AG10803 (cell line): ENCODE measurements around the gene SGMS2.

ENCODE experiments used
- DNase-seq: peaks from one replicate; pipeline ENCODE4 v3.0.0; 2010; ENCODE audit warnings: low read depth
- H3K4me3 ChIP-seq: 2 replicates; pipeline ENCODE4 v1.5.1; 2011; ENCODE audit warnings: mild to moderate bottlenecking, low read length, control low read depth
- TF ChIP-seq, protein P1 (sequence below): conservative IDR thresholded peaks from 2 replicates; pipeline ENCODE4 v1.5.1; 2011; ENCODE audit warnings: mild to moderate bottlenecking, low read length, control low read depth, inconsistent platforms

SGMS2 gene

GRCh38 chr4:107854356-107855022 lies 29.8 kb downstream of the SGMS2 start:
- TF ChIP-seq, protein P1, sequence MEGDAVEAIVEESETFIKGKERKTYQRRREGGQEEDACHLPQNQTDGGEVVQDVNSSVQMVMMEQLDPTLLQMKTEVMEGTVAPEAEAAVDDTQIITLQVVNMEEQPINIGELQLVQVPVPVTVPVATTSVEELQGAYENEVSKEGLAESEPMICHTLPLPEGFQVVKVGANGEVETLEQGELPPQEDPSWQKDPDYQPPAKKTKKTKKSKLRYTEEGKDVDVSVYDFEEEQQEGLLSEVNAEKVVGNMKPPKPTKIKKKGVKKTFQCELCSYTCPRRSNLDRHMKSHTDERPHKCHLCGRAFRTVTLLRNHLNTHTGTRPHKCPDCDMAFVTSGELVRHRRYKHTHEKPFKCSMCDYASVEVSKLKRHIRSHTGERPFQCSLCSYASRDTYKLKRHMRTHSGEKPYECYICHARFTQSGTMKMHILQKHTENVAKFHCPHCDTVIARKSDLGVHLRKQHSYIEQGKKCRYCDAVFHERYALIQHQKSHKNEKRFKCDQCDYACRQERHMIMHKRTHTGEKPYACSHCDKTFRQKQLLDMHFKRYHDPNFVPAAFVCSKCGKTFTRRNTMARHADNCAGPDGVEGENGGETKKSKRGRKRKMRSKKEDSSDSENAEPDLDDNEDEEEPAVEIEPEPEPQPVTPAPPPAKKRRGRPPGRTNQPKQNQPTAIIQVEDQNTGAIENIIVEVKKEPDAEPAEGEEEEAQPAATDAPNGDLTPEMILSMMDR, result no peak
- peak; percentile 57 for DNase-seq
- H3K4me3 ChIP-seq, result no peak overlapping the region

DNA sequence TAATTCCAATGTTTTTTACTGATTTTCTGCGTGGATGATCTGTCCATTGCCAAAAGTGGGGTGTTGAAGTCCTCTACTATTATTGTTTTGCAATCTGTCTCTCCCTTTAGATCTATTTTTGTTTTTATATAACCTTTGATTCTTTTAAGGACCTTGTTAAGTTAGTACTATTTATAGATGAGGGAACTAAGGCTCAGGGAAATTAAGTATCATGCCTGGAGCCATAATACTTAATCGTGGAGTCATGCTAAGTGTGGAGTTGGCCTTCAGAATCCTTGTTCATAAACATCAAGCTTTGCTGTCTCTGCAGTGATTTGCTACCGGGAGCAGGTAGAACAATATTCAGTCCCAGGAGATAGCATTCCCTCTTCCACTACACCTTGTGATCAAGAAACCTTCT lies 31.0 kb downstream of the SGMS2 start:
- TF ChIP-seq, protein P1, result no peak
- no peak for DNase-seq
- no peak overlapping the region for H3K4me3 ChIP-seq

- DNase-seq, result no peak
- TF ChIP-seq, protein P1, result no peak
- H3K4me3 ChIP-seq, result no peak overlapping the region
These were observed 32.2 kb downstream of the SGMS2 start for GRCh38 chr4:107856901-107857300.

GRCh38 chr4:107857741-107858140 lies 33.0 kb downstream of the SGMS2 start:
- H3K4me3 ChIP-seq, result no peak overlapping the region
- TF ChIP-seq, protein P1, result no peak
- no peak for DNase-seq

- H3K4me3 ChIP-seq, result no peak overlapping the region
These were observed 33.5 kb downstream of the SGMS2 start for GRCh38 chr4:107858158-107858742.

DNA sequence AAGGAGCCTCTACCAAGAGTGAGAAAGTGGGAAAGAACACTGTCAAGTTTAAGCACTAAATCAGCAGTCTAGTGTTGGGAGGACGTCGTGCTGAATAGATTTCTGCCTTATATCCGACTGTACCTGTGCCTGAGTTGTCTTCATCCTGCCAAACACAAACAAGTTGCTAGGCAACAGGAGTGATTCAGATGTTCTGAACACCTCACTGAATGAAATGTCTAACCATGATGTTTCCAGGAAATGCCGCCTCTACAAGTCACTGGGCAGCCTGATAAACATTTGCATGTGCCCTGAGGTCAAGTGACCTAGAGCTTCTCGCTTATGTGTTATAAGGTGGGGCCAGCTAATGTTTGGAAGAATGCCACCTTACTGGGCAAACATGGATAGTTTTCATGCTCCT lies 37.9 kb downstream of the SGMS2 start:
- no peak for DNase-seq
- H3K4me3 ChIP-seq, result no peak overlapping the region
- TF ChIP-seq, protein P1, result no peak

More at GRCh38 chr4:107858158-107858742, 33.5 kb downstream of the SGMS2 start:
- DNase-seq, result no peak
- TF ChIP-seq, protein P1, result no peak

GRCh38 chr4:107863416-107863815 lies 38.7 kb downstream of the SGMS2 start:
- TF ChIP-seq, protein P1, result no peak
- H3K4me3 ChIP-seq, result no peak overlapping the region
- no peak for DNase-seq
